Upper lobe of left lung (tissue), 4 donors: ENCODE results near the gene GNG11.
"Not testable (repeated sequence)": the region's sequence is repeated elsewhere in the genome, so short reads cannot be mapped to it uniquely, and the experiment has no call there.

ENCODE experiments used
- CTCF ChIP-seq, 6 experiments: fragments of 450-650 bp in 4 of 6; fragments of 200-600 bp in 2 of 6; sonication (generic) in 2 of 6; IDR thresholded peaks; one replicate each; pipeline ENCODE4 v1.5.1; 2016 to 2019; ENCODE audit warnings: antibody characterized with exemption in 6 of 6
- EP300 ChIP-seq, 4 donors: sonication (generic); formaldehyde crosslinking; IDR thresholded peaks; one replicate each; pipeline ENCODE4 v1.5.1; 2017; ENCODE audit warnings: antibody characterized with exemption in 4 of 4, control low read depth in 2 of 4
- POLR2A ChIP-seq, 4 donors: fragments of 450-650 bp; IDR thresholded peaks; one replicate each; pipeline ENCODE4 v1.5.1; 2016 to 2017; ENCODE audit warnings: antibody characterized with exemption in 4 of 4, mild to moderate bottlenecking in 2 of 4

GRCh38 chr7:93911661-93912060 lies 9.9 kb upstream of the GNG11 start:
- not testable (repeated sequence) for TF ChIP-seq CTCF, POLR2A, EP300 (IDR thresholded peaks at IDR 0.05)
